CD4-positive, alpha-beta T cell treated with Interleukin-4 for 1 hour (primary cell): ENCODE results near the gene TOGARAM2.

Source experiments
- DNase-seq, 2 donors: peaks; one replicate each; pipeline ENCODE4 v3.0.0-alpha.2; 2020 to 2022

Gene TOGARAM2

GRCh38 chr2:29000481-29000880 is 19.4 kb downstream of the TOGARAM2 start:
- peak; percentile 66 to 86 for DNase-seq

- DNase-seq: no peak
These were observed 19.9 kb downstream of the TOGARAM2 start for GRCh38 chr2:29000956-29001355.

- peak; percentile 28 to 45 for DNase-seq
These were observed 20.7 kb downstream of the TOGARAM2 start for GRCh38 chr2:29001806-29002205.

GRCh38 chr2:29004755-29005154 is 23.7 kb downstream of the TOGARAM2 start:
- DNase-seq: no peak

- no peak for DNase-seq
These were observed 24.2 kb downstream of the TOGARAM2 start for GRCh38 chr2:29005331-29005730.

- DNase-seq: no peak
These were observed 25.2 kb downstream of the TOGARAM2 start for GRCh38 chr2:29006092-29006979.

- no peak for DNase-seq
These were observed 25.8 kb downstream of the TOGARAM2 start for GRCh38 chr2:29006980-29007301.

GRCh38 chr2:29009270-29009669 is 28.2 kb downstream of the TOGARAM2 start:
- no peak for DNase-seq

- peak in 1 of 2 donors; percentile 25 for DNase-seq
These were observed 28.9 kb downstream of the TOGARAM2 start for GRCh38 chr2:29009711-29010677.

- peak; percentile 61 to 62 for DNase-seq
These were observed 29.8 kb downstream of the TOGARAM2 start for GRCh38 chr2:29010946-29011345.

- peak; percentile 85 to 87 for DNase-seq
These were observed 30.4 kb downstream of the TOGARAM2 start for GRCh38 chr2:29011418-29012060.

- DNase-seq: peak; percentile 61 to 63
These were observed 31.1 kb downstream of the TOGARAM2 start for GRCh38 chr2:29012211-29012681.

- DNase-seq: no peak
These were observed 32.1 kb downstream of the TOGARAM2 start for GRCh38 chr2:29013057-29013780.

- no peak for DNase-seq
These were observed 33.2 kb downstream of the TOGARAM2 start for GRCh38 chr2:29014331-29014730.

- peak; percentile 62 to 73 for DNase-seq
These were observed 33.8 kb downstream of the TOGARAM2 start for GRCh38 chr2:29014811-29015421.

- no peak for DNase-seq
These were observed 34.8 kb downstream of the TOGARAM2 start for GRCh38 chr2:29015701-29016470.

- DNase-seq: no peak
These were observed 35.4 kb downstream of the TOGARAM2 start for GRCh38 chr2:29016504-29016903.

- no peak for DNase-seq
These were observed 36.8 kb downstream of the TOGARAM2 start for GRCh38 chr2:29017716-29018435.

GRCh38 chr2:29021886-29022285 is 40.8 kb downstream of the TOGARAM2 start:
- no peak for DNase-seq

GRCh38 chr2:29022679-29023078 is 41.6 kb downstream of the TOGARAM2 start:
- no peak for DNase-seq
